Kidney capillary endothelial cell (primary cell): ENCODE results near the gene COMMD1.
"Not testable (repeated sequence)": the region's sequence is repeated elsewhere in the genome, so short reads cannot be mapped to it uniquely, and the experiment has no call there.

Source experiments
- DNase-seq: peaks from one replicate; pipeline ENCODE4 v3.0.0-alpha.2; 2018; ENCODE audit warnings: low spot score

Gene COMMD1

GRCh38 chr2:61905372-61906185 is at the start of gene COMMD1:
Gene COMMD1 (plus strand): TSS chr2:61905674. CDS start chr2:61905679, 5 bp downstream.
- DNase-seq, result peak; percentile 52

- no peak for DNase-seq
Observed at GRCh38 chr2:61857224-61857623, 48.2 kb upstream of the COMMD1 start.

GRCh38 chr2:61862085-61862484 is 43.4 kb upstream of the COMMD1 start:
- DNase-seq, result no peak

GRCh38 chr2:61866482-61867089 is 38.9 kb upstream of the COMMD1 start:
- DNase-seq, result not testable (repeated sequence)

- DNase-seq, result no peak
Observed at GRCh38 chr2:61876400-61876799, 29.1 kb upstream of the COMMD1 start.

- no peak for DNase-seq
Observed at GRCh38 chr2:61877571-61878245, 27.8 kb upstream of the COMMD1 start.

GRCh38 chr2:61878761-61879160 is 26.7 kb upstream of the COMMD1 start:
- no peak for DNase-seq

GRCh38 chr2:61879351-61879750 is 26.1 kb upstream of the COMMD1 start:
- not testable (repeated sequence) for DNase-seq

GRCh38 chr2:61882850-61883249 is 22.6 kb upstream of the COMMD1 start:
- DNase-seq, result no peak

GRCh38 chr2:61885896-61886603 is 19.4 kb upstream of the COMMD1 start:
- DNase-seq, result no peak

- peak; percentile 37 for DNase-seq
Observed at GRCh38 chr2:61887717-61888266, 17.7 kb upstream of the COMMD1 start.

GRCh38 chr2:61888267-61889055 is 17.0 kb upstream of the COMMD1 start, which contains the start of gene CCT4:
Gene CCT4 (minus strand): TSS chr2:61888656. CDS start chr2:61888507, 149 bp downstream.
- DNase-seq, result peak; percentile 78

GRCh38 chr2:61898810-61899209 is 6.7 kb upstream of the COMMD1 start:
- no peak for DNase-seq

GRCh38 chr2:61900281-61900680 is 5.2 kb upstream of the COMMD1 start:
- DNase-seq, result no peak

- DNase-seq, result no peak
Observed at GRCh38 chr2:61906186-61906470, 654 bp downstream of the COMMD1 start.

GRCh38 chr2:61909116-61909515 is 3.6 kb downstream of the COMMD1 start:
- no peak for DNase-seq

GRCh38 chr2:61910603-61911002 is 5.1 kb downstream of the COMMD1 start:
- no peak for DNase-seq

- DNase-seq, result no peak
Observed at GRCh38 chr2:61911510-61911909, 6.0 kb downstream of the COMMD1 start.

GRCh38 chr2:61914794-61915193 is 9.3 kb downstream of the COMMD1 start:
- not testable (repeated sequence) for DNase-seq

- DNase-seq, result no peak
Observed at GRCh38 chr2:61920548-61920947, 15.1 kb downstream of the COMMD1 start.

- DNase-seq, result no peak
Observed at GRCh38 chr2:61922714-61923113, 17.2 kb downstream of the COMMD1 start.
